Fibroblast of lung (primary cell): ENCODE results near the gene BUD23. TPM values are rescaled to one million over a fixed set of nuclear protein-coding genes. Genes with fewer than 3 reads are reported as not detected.

Source experiments
- DNase-seq, 2 donors: peaks; one replicate each; pipeline versions ENCODE4 v3.0.0 to v3.0.0-alpha.2; 2010; ENCODE audit warnings: low read depth in 2 of 2
- H2AFZ ChIP-seq: 2 replicates; pipeline ENCODE4 v1.5.1; 2012; ENCODE audit warnings: low read length, control low read depth, inconsistent platforms
- H3K27ac ChIP-seq: 2 replicates; pipeline ENCODE4 v1.5.1; 2011; ENCODE audit warnings: low read length, control low read depth; ENCODE audit not compliant: insufficient read depth
- H3K27me3 ChIP-seq: 2 replicates; pipeline ENCODE4 v1.5.1; 2011; ENCODE audit warnings: mild to moderate bottlenecking, low read length; ENCODE audit not compliant: control insufficient read depth, insufficient read depth
- H3K36me3 ChIP-seq: 2 replicates; pipeline ENCODE4 v1.5.1; 2011; ENCODE audit warnings: low read length; ENCODE audit not compliant: control insufficient read depth, insufficient read depth
- H3K4me1 ChIP-seq: 2 replicates; pipeline ENCODE4 v1.5.1; 2011; ENCODE audit warnings: low read length; ENCODE audit not compliant: control insufficient read depth, insufficient read depth; ENCODE audit errors: extremely low read depth
- H3K4me2 ChIP-seq: 2 replicates; pipeline ENCODE4 v1.5.1; 2011; ENCODE audit warnings: low read length, control low read depth; ENCODE audit not compliant: insufficient read depth; ENCODE audit errors: extremely low read depth
- H3K4me3 ChIP-seq, 4 experiments: fragments of 200-600 bp in 1 of 4; sonication (generic) in 1 of 4; replicated peaks in 1 of 4; 2 replicates each; pipeline ENCODE4 v1.5.1; 2011 to 2016; ENCODE audit warnings: low read length in 4 of 4, low read depth in 3 of 4, mild to moderate bottlenecking in 3 of 4, control low read depth in 2 of 4, inconsistent platforms in 1 of 4, mixed read lengths in 1 of 4; ENCODE audit not compliant: insufficient read depth in 1 of 4; ENCODE audit errors: control extremely low read depth in 1 of 4
- H3K79me2 ChIP-seq: 2 replicates; pipeline ENCODE4 v1.5.1; 2012; ENCODE audit warnings: mild to moderate bottlenecking, low read length, inconsistent platforms; ENCODE audit not compliant: control insufficient read depth, insufficient read depth
- H3K9ac ChIP-seq: 2 replicates; pipeline ENCODE4 v1.5.1; 2011; ENCODE audit warnings: mild to moderate bottlenecking, low read length, control low read depth; ENCODE audit not compliant: insufficient read depth
- H3K9me3 ChIP-seq: 2 replicates; pipeline ENCODE4 v1.5.1; 2012; ENCODE audit warnings: low read depth, low read length; ENCODE audit not compliant: control insufficient read depth, insufficient read depth
- H4K20me1 ChIP-seq: 2 replicates; pipeline ENCODE4 v1.5.1; 2011; ENCODE audit warnings: low read length; ENCODE audit not compliant: control insufficient read depth, insufficient read depth; ENCODE audit errors: extremely low read depth
- EZH2 ChIP-seq: IDR thresholded peaks from 2 replicates; pipeline ENCODE4 v1.5.1; 2012; ENCODE audit warnings: low read length, control low read depth, mild to moderate bottlenecking; ENCODE audit errors: missing control alignments
- polyA plus RNA-seq, 2 donors: library from polyadenylated mRNA; depleted of rRNA in 1 of 2; stranded (reverse) in 1 of 2; unstranded in 1 of 2; fragments of >200 nt; gene quantifications; 2 replicates each; pipeline ENCODE4 v1.2.1, GENCODE V29; 2011 to 2012; ENCODE audit warnings: missing spikeins in 1 of 2
- total RNA-seq: library from RNA; depleted of rRNA; stranded (reverse); fragments of >200 nt; gene quantifications from 2 replicates; pipeline ENCODE4 v1.2.1, GENCODE V29; 2014
- TF ChIP-seq, protein P1 (sequence below), 2 donors: IDR thresholded peaks in 1 of 2; conservative IDR thresholded peaks in 1 of 2; 1 replicate in 1 of 2; 2 replicates in 1 of 2; pipeline ENCODE4 v1.5.1; 2011 to 2012; ENCODE audit warnings: low read length in 2 of 2, control low read depth in 1 of 2, inconsistent platforms in 1 of 2, low read depth in 1 of 2, mild to moderate bottlenecking in 1 of 2

BUD23 gene
- total and polyA plus RNA-seq, 2 donors (not counting 1 experiment from before 2014, with no cell fraction given), result 31.9 to 60.1 TPM

DNA sequence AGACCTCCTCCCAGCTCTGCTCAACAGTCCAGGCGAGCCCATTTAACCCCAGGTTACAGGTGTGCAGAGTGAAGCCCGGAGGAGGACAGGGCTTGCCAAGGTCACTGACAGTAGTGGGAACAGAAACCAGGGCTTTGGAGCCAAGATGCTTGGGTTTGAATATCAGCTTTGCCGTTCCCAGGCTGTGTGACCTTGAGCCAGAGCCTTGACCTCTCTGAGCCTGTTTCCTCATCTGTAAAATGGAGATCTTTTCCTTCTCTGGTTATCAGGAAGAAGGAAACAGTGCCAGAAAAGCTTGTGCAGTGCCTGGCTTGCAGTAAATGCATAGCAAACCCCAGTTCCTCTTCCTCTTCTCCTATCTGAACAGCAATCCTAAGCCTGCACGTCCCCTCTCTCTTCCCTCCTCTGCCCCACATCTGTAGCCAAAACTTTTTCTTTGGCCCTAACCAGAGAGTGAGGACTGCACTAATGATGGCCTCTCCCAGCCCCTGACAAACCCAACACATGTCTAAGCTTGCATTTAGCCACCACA, 37.7 kb upstream of the BUD23 start:
- H3K27ac ChIP-seq, result no peak overlapping the region
- H3K4me2 ChIP-seq, result no peak overlapping the region
- no peaks in the 10 kb centered on the region for H3K9me3 ChIP-seq
- no peaks in the 10 kb centered on the region for H3K79me2 ChIP-seq
- no peak overlapping the region for H3K4me3 ChIP-seq
- TF ChIP-seq EZH2, result no peak
- TF ChIP-seq, protein P1, sequence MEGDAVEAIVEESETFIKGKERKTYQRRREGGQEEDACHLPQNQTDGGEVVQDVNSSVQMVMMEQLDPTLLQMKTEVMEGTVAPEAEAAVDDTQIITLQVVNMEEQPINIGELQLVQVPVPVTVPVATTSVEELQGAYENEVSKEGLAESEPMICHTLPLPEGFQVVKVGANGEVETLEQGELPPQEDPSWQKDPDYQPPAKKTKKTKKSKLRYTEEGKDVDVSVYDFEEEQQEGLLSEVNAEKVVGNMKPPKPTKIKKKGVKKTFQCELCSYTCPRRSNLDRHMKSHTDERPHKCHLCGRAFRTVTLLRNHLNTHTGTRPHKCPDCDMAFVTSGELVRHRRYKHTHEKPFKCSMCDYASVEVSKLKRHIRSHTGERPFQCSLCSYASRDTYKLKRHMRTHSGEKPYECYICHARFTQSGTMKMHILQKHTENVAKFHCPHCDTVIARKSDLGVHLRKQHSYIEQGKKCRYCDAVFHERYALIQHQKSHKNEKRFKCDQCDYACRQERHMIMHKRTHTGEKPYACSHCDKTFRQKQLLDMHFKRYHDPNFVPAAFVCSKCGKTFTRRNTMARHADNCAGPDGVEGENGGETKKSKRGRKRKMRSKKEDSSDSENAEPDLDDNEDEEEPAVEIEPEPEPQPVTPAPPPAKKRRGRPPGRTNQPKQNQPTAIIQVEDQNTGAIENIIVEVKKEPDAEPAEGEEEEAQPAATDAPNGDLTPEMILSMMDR (conservative IDR thresholded peaks at IDR 0.05 in 1 of 2, IDR thresholded peaks at IDR 0.05 in 1 of 2; ENCODE audit: low read depth in 1 of 2, low read length in 2 of 2), result no peak
- DNase-seq, result no peak
- peaks cover 44% of the 10 kb centered on the region for H3K27me3 ChIP-seq
- no peaks in the 10 kb centered on the region for H3K36me3 ChIP-seq
- no peak overlapping the region for H3K9ac ChIP-seq
- no peaks in the 10 kb centered on the region for H3K4me1 ChIP-seq
- no peaks in the 10 kb centered on the region for H4K20me1 ChIP-seq
- no peak overlapping the region for H2AFZ ChIP-seq

DNA sequence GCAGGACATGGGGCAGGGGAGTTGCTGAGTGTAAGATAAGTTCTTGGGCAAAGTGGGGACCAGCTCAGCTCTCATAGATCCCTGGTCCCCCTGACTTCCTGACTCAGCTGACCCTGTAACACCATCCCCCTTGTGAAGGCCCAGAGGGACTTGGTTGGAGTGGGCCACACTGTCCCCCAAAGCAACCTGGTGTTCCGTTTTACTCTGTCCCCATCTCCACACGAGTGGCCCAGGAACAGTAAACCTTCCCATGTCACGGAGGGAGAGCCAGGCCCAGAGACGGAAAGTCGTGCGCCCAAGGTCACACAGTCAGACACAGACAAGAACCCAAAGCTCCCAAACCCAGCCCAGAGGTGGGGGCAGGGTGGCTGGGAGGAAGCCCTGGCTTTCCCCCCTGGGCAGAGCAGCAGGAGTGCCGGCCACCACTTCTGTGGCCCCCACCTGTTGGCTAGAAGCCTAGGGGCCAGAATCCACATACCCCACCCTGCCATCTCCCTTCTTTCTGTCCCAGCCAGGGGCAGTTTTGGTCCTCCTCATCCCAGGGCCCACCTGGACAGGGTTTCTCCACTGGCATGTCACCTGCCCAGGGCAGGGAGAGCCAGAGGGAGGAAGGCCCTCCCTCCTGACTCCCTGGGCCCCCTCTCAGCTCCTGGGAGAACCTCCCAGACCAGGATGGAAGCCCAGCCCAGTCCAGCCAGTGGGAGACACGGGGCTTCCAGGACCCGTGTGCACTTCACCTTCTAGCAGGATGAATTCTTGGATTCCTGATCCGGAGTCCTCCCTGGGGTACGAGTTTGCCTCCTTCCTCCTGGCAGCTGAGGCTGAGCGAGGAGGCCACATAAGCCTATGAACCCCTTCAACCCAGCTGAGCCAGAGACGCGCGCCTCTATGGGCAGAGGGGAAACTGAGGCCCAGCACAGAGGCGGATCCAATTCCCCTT, 36.3 kb upstream of the BUD23 start:
- Histone ChIP-seq H3K9ac (no peak overlapping the region), H4K20me1 (no peaks in the 10 kb centered on the region), H3K4me2 (no peak overlapping the region), H3K4me1 (no peaks in the 10 kb centered on the region), H3K9me3 (no peaks in the 10 kb centered on the region), H3K36me3 (no peaks in the 10 kb centered on the region), H3K4me3 (no peak overlapping the region), H3K27me3 (peaks cover 51% of the 10 kb centered on the region), H2AFZ (no peak overlapping the region), H3K27ac (no peak overlapping the region), H3K79me2 (no peaks in the 10 kb centered on the region)
- DNase-seq, result no peak
- TF ChIP-seq EZH2, result peak; percentile 9
- TF ChIP-seq, protein P1 (conservative IDR thresholded peaks at IDR 0.05 in 1 of 2, IDR thresholded peaks at IDR 0.05 in 1 of 2; ENCODE audit: low read depth in 1 of 2, low read length in 2 of 2), result no peak

DNA sequence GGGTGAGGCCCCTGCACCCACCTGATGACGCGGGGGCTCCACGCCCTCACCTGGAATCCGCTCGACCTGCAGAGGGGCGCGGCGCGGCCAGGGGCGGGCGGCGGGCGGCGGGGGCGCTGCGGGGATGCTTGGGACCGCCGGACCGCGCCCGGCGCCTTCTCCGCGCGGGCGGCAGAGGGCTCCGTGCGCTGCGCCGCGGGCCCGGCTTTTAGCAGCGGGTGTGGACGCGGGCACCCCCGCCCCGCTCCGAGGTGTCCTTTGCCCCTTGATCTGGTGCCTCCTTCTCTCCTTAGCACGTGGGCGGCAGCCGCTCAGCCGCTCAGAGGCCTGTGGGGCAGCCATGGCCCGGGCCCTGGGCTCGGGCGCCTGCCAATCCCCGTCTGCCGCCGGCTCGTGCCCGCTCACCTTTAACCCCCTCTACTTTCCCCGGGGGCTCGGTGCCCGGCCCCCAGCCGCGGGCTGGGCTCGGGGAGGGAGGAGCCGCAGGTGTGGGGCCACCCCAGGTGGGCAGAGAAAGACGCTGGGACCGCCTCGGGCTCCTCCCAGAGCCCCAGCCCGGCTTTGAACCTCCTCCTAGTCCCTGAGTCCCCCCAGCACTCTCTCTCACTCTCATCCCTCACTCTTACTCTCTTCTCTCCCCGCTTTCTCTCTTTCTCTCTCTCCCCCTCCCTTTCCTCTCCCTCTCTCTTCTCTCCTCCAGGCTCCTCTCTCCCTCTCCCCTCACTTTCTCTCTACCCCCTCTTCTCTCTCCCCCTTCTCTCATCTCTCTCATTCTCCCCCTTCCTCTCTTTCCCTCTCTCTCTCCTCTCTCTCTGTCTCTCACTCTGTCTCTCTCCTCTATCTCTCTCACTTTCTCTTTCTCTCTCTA, 35.4 kb upstream of the BUD23 start:
- Histone ChIP-seq H3K4me1 (no peaks in the 10 kb centered on the region), H3K4me2 (peak overlapping the region; percentile 25), H3K27ac (no peak overlapping the region), H3K27me3 (peaks cover 53% of the 10 kb centered on the region), H3K79me2 (no peaks in the 10 kb centered on the region), H2AFZ (no peak overlapping the region), H3K9me3 (no peaks in the 10 kb centered on the region), H4K20me1 (no peaks in the 10 kb centered on the region), H3K36me3 (no peaks in the 10 kb centered on the region), H3K4me3 (peak overlapping the region in 2 of 4 experiments; percentile 18 to 45), H3K9ac (no peak overlapping the region)
- TF ChIP-seq, protein P1 (conservative IDR thresholded peaks at IDR 0.05 in 1 of 2, IDR thresholded peaks at IDR 0.05 in 1 of 2; ENCODE audit: low read depth in 1 of 2, low read length in 2 of 2), result no peak
- peak; percentile 95 for TF ChIP-seq EZH2
- DNase-seq, result no peak
